BE2C (cell line): Measurements from ENCODE around the gene MTFR1L.

Source experiments
- DNase-seq: peaks from one replicate; pipeline ENCODE4 v3.0.0-alpha.2; 2020
- H3K27me3 ChIP-seq: fragments of 250-450 bp; sonication (Bioruptor Pico); 2 replicates; pipeline ENCODE4 v1.5.1; 2020; ENCODE audit warnings: mild to moderate bottlenecking
- H3K36me3 ChIP-seq: fragments of 250-450 bp; sonication (Bioruptor Pico); 2 replicates; pipeline ENCODE4 v1.5.1; 2020; ENCODE audit warnings: mild to moderate bottlenecking
- H3K4me1 ChIP-seq: fragments of 250-450 bp; sonication (Bioruptor Pico); 2 replicates; pipeline ENCODE4 v1.5.1; 2020
- H3K4me3 ChIP-seq: 2 replicates; pipeline ENCODE4 v1.5.1; 2011; ENCODE audit warnings: low read depth, low read length
- H3K9me3 ChIP-seq: fragments of 250-450 bp; sonication (Bioruptor Pico); 2 replicates; pipeline ENCODE4 v1.5.1; 2020
- CTCF ChIP-seq: IDR thresholded peaks from 2 replicates; pipeline ENCODE4 v1.5.1; 2012; ENCODE audit warnings: mild to moderate bottlenecking, low read depth, low read length

The MTFR1L gene

DNA sequence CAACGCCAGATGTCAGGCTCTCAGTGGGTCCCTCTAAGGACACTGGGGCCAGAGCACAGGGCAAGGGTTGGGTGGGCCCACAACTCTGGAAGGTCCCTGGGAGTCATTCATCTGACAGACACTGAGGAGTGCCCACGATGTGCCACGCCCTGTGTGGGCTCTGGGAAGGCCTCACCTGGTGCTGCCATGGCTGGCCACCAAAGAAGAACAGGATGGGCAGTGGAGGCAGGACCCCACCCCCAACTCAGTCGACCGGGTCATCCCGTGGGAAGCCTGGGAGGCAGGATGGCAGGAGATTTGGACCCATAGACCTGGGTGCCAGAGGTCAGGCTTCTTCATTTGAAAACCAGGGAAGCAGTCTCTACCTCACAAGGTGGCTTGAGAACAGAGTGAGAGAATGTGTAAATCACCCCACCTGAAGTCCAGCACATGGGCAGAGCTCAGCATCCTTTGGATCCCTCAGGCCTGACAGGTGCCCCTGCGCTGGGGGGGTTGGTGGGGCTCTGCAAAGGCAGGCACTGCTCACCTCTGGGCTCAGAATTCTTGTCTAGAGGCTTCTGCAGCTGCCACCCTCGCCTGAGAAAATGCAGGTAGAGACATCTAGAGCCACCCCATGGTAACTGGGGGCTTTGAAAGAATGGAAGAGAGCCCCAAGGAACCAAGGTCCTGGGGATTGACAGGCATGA lies 20.9 kb upstream of the MTFR1L start:
- DNase-seq, result no peak
- H3K4me1 ChIP-seq, result peaks cover 5% of the 10 kb centered on the region
- TF ChIP-seq CTCF, result no peak
- H3K36me3 ChIP-seq, result no peaks in the 10 kb centered on the region
- no peaks in the 10 kb centered on the region for H3K27me3 ChIP-seq
- no peak overlapping the region for H3K4me3 ChIP-seq
- no peaks in the 10 kb centered on the region for H3K9me3 ChIP-seq

DNA sequence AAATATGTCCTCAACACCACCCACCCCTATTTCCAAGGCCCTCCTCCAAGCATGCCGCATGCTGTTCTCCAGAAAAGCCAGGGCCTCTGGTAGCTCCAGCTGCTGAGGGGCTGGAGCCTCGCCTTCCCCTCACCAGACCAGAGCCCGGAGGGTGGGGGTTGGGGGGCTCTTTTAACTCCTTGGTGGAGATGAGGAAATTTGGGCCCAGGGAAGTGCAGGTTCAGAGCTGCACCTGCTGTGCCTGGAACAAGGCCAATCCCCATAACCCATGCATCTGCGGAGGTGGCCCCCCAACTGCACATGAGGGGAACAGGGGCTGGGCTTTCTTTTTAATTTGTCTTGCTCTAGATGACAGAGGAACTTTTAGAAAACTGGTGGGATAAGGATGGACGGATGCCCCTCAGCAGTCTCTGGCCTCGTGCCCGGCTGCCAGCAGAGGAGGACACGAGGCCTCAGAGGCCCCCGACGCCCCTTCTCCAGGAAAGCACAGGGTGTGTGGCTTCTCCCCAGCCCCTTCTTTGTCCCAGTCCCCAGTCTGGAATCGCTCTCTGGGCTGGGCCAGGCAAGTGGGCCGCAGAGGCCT lies 20.3 kb upstream of the MTFR1L start:
- H3K9me3 ChIP-seq, result no peaks in the 10 kb centered on the region
- DNase-seq, result no peak
- H3K4me3 ChIP-seq, result peak overlapping the region; percentile 46
- H3K4me1 ChIP-seq, result peaks cover 5% of the 10 kb centered on the region
- H3K27me3 ChIP-seq, result no peaks in the 10 kb centered on the region
- no peaks in the 10 kb centered on the region for H3K36me3 ChIP-seq
- no peak for TF ChIP-seq CTCF

DNA sequence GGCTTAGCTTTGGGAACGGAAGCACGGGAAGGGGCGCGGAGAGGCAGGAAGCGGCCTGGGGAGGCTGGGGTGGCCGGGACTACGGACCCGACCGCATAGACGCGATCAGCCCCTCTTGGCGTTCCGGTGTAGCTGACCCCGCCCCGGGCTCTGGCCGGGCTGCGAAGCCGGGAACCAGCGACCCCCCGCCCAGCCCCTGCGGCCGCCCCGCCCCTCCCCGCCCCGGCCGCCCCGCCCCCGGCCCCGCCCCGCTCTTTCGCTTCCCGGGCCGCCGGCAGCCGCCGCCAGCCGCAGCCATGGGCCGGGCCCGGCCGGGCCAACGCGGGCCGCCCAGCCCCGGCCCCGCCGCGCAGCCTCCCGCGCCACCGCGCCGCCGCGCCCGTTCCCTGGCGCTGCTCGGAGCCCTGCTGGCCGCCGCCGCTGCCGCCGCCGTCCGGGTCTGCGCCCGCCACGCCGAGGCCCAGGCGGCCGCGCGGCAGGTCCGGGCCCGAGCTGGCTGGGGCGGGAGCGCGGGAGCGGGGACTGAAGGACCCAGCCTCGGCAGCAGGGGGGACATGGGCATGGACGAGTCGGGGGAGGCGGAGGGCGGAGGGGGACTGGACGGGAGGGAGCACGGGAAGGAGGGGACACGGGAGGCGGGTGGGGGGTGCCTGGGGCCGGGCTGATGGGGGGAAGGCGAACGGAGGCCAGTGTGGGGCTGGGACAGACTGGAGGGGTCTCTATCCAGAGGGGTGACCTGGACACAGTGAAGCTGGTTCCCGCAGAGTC lies 19.6 kb upstream of the MTFR1L start, which contains the start of gene SELENON:
TSS of gene SELENON (plus strand) at position 259 of the 768 bp plus-strand sequence. CDS start at position 297, 38 bp downstream.
- Histone ChIP-seq H3K4me1 (peaks cover 5% of the 10 kb centered on the region), H3K36me3 (no peaks in the 10 kb centered on the region), H3K9me3 (no peaks in the 10 kb centered on the region), H3K27me3 (no peaks in the 10 kb centered on the region), H3K4me3 (peak within 1 kb of the TSS; percentile 46)
- DNase-seq, result peak; percentile 59
- no peak for TF ChIP-seq CTCF

DNA sequence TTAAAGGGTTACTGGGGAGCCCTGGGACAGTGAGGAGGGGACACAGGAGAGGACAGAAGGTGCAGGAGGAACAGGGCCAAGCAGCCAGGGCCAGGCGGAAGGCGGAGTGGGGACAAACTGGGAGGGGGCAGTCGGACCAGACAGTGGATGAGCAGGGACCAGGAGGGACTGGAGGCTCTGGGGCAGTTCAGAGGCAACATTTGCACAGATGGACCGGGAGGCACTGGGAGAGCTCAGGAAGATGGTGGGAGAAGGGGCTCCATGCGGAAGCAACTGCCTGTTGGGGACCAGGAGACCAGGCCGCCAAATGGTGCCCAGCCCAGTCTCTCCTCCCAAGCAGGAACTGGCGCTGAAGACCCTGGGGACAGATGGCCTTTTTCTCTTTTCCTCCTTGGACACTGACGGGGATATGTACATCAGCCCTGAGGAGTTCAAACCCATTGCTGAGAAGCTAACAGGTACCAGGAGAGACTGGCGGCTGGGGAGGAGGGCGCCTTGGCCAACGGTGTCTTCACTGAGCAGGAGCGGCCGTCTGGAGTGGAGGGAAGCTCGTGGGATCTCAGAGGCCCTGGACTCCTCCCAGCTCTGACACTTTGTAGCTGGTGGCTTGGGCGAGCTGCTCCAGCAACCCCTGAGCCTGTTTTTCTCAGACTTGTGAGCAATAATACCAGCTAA lies 18.9 kb upstream of the MTFR1L start:
- H3K9me3 ChIP-seq, result no peaks in the 10 kb centered on the region
- H3K4me1 ChIP-seq, result peaks cover 5% of the 10 kb centered on the region
- no peak for DNase-seq
- H3K4me3 ChIP-seq, result peak overlapping the region; percentile 42
- TF ChIP-seq CTCF, result no peak
- H3K36me3 ChIP-seq, result no peaks in the 10 kb centered on the region
- no peaks in the 10 kb centered on the region for H3K27me3 ChIP-seq

DNA sequence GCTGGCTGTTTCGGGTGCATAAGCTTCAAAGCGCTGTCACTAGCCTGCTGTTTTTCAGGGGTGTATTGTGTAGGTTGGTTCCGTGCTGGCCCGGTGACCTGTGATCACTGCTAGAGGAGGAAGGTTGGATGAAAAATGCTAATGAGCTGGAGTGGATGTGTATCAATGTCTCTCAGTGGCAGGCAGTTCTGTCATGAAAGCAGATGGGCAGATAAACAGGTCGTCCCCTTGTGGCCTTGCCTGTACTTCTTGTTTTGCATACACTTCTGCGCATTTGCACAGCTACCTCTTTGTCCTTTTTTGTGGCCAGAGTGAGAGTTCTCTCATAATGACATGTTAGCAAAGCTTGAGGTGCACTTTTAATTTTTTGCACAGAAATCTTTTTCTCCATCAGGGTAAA lies 16.8 kb upstream of the MTFR1L start:
- TF ChIP-seq CTCF, result peak; percentile 34

More for the DNA sequence above, 16.8 kb upstream of the MTFR1L start:
- H3K9me3 ChIP-seq, result no peaks in the 10 kb centered on the region
- no peaks in the 10 kb centered on the region for H3K27me3 ChIP-seq
- H3K4me1 ChIP-seq, result no peaks in the 10 kb centered on the region
- no peak for DNase-seq
- H3K4me3 ChIP-seq, result no peak overlapping the region
- H3K36me3 ChIP-seq, result no peaks in the 10 kb centered on the region
